Superior temporal gyrus (tissue), 1 donor: ENCODE results near the gene TSC22D3.
A peak's percentile ranks its signal among the peaks of the same experiment; 100 is the strongest.
"Not testable (repeated sequence)": the region's sequence is repeated elsewhere in the genome, so short reads cannot be mapped to it uniquely, and the experiment has no call there.

Source experiments
- DNase-seq: peaks from one replicate; pipeline ENCODE4 v3.0.0-alpha.2; 2016; ENCODE audit errors: extremely low spot score

TSC22D3 gene

GRCh38 chrX:107682256-107682655 lies 93.3 kb downstream of the TSC22D3 start:
- no peak for DNase-seq

GRCh38 chrX:107678957-107679740 lies 96.4 kb downstream of the TSC22D3 start:
- DNase-seq, result no peak

- DNase-seq, result no peak
These were observed 97.7 kb downstream of the TSC22D3 start for GRCh38 chrX:107677909-107678308.

GRCh38 chrX:107677501-107677901 lies 98.1 kb downstream of the TSC22D3 start:
- DNase-seq, result no peak

GRCh38 chrX:107676559-107677378 lies 98.8 kb downstream of the TSC22D3 start:
- DNase-seq, result peak; percentile 23

- DNase-seq, result peak; percentile 29
These were observed 99.6 kb downstream of the TSC22D3 start for GRCh38 chrX:107675823-107676555.

- DNase-seq, result no peak
These were observed 100.3 kb downstream of the TSC22D3 start for GRCh38 chrX:107675365-107675654.

GRCh38 chrX:107674480-107675364 lies 100.9 kb downstream of the TSC22D3 start:
- DNase-seq, result no peak

- no peak for DNase-seq
These were observed 101.6 kb downstream of the TSC22D3 start for GRCh38 chrX:107673933-107674479.

GRCh38 chrX:107673431-107673830 lies 102.2 kb downstream of the TSC22D3 start:
- DNase-seq, result no peak

GRCh38 chrX:107672955-107673378 lies 102.6 kb downstream of the TSC22D3 start:
- peak; percentile 42 for DNase-seq

GRCh38 chrX:107671256-107671655 lies 104.3 kb downstream of the TSC22D3 start:
- not testable (repeated sequence) for DNase-seq

- no peak for DNase-seq
These were observed 105.5 kb downstream of the TSC22D3 start for GRCh38 chrX:107669885-107670628.

GRCh38 chrX:107669261-107669660 lies 106.3 kb downstream of the TSC22D3 start:
- no peak for DNase-seq

- DNase-seq, result not testable (repeated sequence)
These were observed 106.9 kb downstream of the TSC22D3 start for GRCh38 chrX:107668710-107669109.

GRCh38 chrX:107667426-107667825 lies 108.2 kb downstream of the TSC22D3 start:
- no peak for DNase-seq

GRCh38 chrX:107666931-107667330 lies 108.7 kb downstream of the TSC22D3 start:
- DNase-seq, result no peak
